NCI-H526 (cell line): ENCODE measurements around the gene KRTAP3-3.
A peak's percentile ranks its signal among the peaks of the same experiment; 100 is the strongest.
"Not testable (repeated sequence)": the region's sequence is repeated elsewhere in the genome, so short reads cannot be mapped to it uniquely, and the experiment has no call there.

Experiments
- DNase-seq, 2 experiments: peaks; one replicate each; lab custom pipeline; 2025; lab: John Stamatoyannopoulos, UW

Gene KRTAP3-3

DNA sequence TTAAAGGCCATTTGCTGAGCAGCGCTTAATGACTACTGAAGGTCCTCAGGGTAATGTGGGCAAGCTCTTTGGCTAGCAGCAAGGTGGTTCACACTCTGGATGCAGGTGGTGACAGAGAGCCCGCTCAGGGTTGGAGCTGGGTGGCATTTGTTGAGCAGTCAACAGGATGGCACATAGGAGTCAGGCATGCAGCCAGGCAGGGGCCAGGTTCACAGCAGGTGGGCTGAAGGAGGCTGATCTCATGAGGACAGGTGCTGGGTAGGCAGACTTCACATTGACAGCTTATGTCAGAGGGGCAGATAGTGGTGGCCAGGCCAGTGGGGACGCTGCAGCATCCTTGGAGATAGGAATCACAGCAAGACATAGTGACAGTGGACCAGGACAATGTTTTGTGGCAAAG, 10.4 kb upstream of the KRTAP3-3 start:
- no peak for DNase-seq

DNA sequence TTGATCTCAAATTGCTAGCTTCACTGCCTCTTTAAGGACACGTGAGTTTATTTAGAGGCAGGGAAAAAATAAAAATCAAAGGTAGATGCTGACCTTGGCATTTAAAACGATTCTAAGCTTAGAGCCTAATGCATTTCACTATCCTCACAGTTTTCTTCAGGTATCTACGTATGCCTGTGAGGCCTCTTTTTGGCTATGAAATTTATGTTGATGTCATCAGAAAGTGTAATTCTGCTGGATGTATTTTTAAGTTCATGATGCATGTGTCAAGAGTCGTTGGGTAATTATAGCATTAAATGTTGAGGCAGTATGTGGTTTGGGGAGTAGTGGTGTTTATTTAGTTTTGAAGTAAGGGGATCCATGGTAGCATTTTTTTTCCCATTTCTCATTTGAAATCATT, 10.0 kb upstream of the KRTAP3-3 start:
- DNase-seq = no peak

DNA sequence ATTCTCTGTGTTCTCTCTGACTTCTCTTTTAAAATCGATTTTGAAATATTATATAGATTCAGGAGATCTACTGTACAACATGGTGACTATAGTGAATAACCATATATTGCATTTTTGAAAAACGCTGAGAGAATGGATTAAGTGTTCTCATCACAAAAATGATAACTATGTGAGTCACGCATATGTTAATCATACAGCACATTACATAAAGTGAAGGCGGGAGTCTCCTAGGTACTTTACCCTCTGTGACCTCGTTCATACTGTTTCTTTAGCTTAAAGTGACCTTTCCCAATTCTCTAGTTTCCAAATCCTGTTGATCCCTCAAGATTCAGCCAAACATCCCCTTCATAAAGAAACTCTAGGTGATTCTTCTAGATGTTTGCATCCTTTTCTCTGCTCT, 8.8 kb upstream of the KRTAP3-3 start:
- DNase-seq = no peak

DNA sequence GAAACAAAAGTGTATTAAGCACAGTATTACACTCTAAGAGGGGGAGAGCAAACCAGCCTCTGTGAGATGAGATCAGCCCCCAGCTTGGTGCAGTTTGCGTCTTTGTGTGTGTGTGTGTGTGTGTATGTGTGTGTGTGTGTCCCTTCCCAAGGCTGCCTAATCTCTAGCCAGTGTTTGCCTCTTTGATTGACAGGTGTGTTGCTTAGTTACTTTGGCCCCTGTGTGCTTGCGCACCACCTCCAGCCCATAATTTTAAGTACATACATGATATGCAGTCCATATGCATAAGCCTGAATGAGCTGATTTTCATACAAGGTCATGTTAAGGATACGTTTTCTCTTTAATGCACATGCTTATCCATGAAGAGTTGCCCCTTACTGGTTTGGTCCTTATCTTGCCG, 7.8 kb upstream of the KRTAP3-3 start:
- peak; percentile 57 to 58 for DNase-seq

DNA sequence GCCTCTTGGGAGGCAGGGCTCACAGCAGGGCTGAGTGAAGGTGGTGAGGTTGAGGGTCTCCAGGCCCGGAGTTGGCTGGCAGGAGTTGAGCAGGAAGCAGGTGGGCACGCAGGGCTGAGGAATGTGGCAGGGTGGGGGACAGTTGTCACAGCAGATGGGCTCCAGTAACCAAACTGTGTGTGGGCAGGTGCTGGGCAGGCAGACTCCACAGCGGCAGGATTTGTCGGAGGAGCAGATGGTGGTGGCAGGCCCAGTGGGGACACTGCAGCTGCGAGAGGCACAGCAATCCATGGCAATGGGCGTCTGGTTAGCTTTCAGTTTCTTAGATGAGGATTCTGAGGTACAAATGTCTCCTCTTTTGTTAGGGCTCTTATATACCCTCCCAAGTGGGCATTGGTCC, 5.6 kb upstream of the KRTAP3-3 start, which contains the start of gene KRTAP3-2:
TSS of gene KRTAP3-2 (minus strand) at position 344 of the 400 bp plus-strand sequence. CDS start at position 291, 53 bp downstream.
- not testable (repeated sequence) for DNase-seq

GRCh38 chr17:40997361-40997760, 3.4 kb upstream of the KRTAP3-3 start:
- DNase-seq = no peak

- no peak for DNase-seq
These were observed 2.9 kb upstream of the KRTAP3-3 start for GRCh38 chr17:40996829-40997228.

GRCh38 chr17:40995116-40995515, 1.2 kb upstream of the KRTAP3-3 start:
- no peak for DNase-seq

- no peak for DNase-seq
These were observed 880 bp downstream of the KRTAP3-3 start for GRCh38 chr17:40993084-40993483.

GRCh38 chr17:40992666-40993065, 1.3 kb downstream of the KRTAP3-3 start:
- peak; percentile 61 to 64 for DNase-seq

DNA sequence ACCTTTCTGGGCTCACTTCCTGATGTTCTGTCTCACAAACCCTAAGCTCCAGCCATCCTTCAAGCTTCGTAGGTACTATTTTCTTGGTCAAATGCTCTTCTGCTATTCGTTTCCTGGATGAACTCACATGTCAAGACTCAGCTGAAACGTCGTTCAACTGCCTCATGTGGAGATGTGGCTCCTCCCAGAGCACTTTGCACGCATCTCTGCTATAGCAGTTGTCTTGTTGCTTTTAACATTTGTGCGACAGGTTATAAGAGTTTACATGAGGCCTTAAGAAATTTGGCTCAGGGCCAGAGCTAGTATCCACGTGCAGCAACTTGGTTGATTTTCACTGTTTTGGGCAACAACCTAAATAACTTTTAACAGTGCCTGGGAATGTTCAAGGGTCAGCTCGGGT, 7.0 kb downstream of the KRTAP3-3 start:
- peak; percentile 32 to 80 for DNase-seq

DNA sequence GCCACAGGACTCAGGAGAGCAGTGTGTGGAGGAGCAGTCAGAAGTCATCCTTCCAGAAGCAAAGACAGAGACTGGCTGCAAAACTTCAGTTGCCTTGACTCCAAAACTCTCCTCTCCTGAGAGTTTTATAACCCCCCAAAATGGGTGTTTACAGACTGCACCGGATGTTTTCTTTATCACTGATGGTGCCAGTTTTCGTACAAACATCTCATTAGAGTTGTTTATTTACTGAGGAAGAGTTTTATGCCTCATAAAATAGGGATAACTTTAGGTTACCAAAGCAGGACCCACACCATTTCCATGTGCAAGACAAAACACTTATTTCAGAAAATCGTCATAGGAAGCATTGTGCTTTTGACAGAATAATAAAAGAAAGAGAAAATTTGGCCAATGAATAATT, 9.7 kb downstream of the KRTAP3-3 start, which contains the start of gene KRT40:
TSS of gene KRT40 (minus strand) at position 101 of the 400 bp plus-strand sequence. CDS start at position 48, 53 bp downstream.
- no peak for DNase-seq

GRCh38 chr17:40981115-40981514, 12.8 kb downstream of the KRTAP3-3 start:
- no peak for DNase-seq

DNA sequence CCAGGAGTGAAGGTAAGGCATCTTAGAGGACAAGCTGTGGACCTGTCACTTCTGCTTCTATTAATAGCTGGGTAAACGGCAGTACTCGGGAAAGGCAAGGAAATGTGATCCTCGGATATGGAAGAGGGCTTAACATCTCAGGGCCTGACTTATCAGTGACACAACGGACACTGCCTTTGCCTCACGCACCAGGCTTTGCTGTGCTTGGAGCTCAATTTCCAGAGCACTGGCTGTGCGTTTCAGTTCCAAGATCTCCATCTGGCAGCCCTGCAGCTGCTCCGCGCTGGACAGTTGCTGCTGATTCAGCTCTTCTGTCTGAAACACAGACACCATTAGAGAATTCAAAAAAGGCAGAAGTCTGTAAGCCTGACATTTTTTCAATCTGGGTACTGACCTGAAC, 13.4 kb downstream of the KRTAP3-3 start:
- peak in 1 of 2 experiments; percentile 27 for DNase-seq

GRCh38 chr17:40980117-40980516, 13.8 kb downstream of the KRTAP3-3 start:
- no peak for DNase-seq

- DNase-seq = no peak
These were observed 15.3 kb downstream of the KRTAP3-3 start for GRCh38 chr17:40978575-40979151.

DNA sequence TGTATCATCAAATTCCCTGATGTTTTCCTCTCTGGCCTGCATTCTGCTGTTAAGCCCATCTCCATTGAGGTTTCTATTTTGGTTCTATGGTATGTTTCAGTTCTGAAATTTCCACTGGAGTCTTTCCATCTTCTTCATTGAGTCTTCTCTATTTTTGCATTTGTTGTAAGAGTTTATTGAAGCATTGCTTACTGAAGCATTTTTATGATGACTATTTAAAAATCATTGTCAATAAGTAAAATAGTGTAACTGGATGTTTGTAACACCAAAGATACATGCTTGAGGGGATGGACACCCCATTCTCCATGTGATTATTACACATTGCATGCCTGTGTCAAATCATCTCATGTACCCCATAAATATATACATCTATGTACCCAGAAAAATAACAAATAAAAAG, 18.4 kb downstream of the KRTAP3-3 start:
- no peak for DNase-seq

GRCh38 chr17:40974366-40974765, 19.6 kb downstream of the KRTAP3-3 start:
- no peak for DNase-seq

DNA sequence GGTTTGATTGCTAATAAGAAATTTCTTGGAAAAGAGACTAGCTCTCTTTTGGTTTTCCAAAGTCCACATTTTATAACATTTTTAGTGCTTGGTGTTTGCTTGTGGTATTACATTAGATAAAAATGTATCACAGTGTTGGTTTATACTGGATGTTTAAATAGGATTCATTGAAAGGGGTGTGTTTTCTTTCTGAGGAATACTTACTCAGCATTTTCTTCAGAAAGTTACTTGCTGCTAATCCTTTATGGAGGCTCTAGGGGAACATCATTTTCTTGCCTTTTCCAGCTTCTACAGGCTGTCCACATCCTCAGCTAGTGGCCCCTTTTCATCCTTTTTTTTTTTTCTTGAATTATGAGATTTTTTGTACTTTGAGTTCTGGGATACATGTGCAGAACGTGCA, 26.4 kb downstream of the KRTAP3-3 start:
- DNase-seq = no peak

DNA sequence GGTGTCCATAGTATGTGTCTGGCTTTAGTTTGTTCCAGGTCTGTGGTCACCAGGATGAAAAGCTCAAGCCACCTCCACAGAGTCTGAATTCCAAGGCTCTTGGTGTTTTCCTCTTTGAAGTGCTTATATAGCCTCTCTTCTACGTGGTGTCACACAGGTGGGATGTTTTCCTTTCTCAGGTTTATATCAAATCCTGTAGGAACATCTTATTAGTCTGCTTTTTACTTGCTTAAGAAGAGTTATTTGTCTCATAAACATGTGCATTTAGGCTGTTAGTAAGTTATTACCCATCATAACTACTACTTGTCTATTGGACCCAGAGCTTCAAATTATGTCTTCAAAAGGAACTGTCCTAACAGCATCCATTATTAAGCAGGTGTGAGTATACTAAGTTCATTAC, 27.1 kb downstream of the KRTAP3-3 start, which contains the start of gene KRT39:
TSS of gene KRT39 (minus strand) at position 101 of the 400 bp plus-strand sequence. CDS start at position 9, 92 bp downstream.
- no peak for DNase-seq

- DNase-seq = no peak
These were observed 30.1 kb downstream of the KRTAP3-3 start for GRCh38 chr17:40963838-40964237.

GRCh38 chr17:40962059-40962561, 31.9 kb downstream of the KRTAP3-3 start:
- DNase-seq = no peak

GRCh38 chr17:40961591-40961990, 32.4 kb downstream of the KRTAP3-3 start:
- DNase-seq = peak; percentile 22 to 51

DNA sequence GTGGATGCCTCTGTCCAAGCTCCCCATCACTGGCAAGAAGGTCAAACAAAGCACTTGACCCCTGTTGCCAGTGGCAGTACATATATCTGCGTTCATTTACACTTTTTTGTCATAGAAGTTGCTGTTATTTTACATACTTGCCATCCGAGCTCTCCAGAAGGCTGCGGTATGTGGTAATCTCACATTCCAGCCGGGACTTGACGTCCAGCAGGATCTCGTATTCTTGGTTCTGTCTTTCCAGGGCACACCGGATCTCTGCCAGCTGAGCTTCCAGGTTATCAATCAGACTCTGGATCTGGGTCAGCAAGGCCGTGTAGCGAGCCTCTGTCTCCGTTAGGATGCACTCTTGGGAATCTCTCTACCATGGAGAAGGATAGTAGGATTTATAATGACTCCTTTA, 33.8 kb downstream of the KRTAP3-3 start:
- DNase-seq = no peak
